Stimulated activated CD8-positive, alpha-beta memory T cell treated with anti-CD3 and anti-CD28 coated beads, Interleukin-15, amount 100 ng/mL, for 24 hours (primary cell): ENCODE data around the gene YPEL2.

Experiments
- DNase-seq: peaks from one replicate; pipeline ENCODE4 v3.0.0-alpha.2; 2020; ENCODE audit warnings: low read depth

The YPEL2 gene

DNA sequence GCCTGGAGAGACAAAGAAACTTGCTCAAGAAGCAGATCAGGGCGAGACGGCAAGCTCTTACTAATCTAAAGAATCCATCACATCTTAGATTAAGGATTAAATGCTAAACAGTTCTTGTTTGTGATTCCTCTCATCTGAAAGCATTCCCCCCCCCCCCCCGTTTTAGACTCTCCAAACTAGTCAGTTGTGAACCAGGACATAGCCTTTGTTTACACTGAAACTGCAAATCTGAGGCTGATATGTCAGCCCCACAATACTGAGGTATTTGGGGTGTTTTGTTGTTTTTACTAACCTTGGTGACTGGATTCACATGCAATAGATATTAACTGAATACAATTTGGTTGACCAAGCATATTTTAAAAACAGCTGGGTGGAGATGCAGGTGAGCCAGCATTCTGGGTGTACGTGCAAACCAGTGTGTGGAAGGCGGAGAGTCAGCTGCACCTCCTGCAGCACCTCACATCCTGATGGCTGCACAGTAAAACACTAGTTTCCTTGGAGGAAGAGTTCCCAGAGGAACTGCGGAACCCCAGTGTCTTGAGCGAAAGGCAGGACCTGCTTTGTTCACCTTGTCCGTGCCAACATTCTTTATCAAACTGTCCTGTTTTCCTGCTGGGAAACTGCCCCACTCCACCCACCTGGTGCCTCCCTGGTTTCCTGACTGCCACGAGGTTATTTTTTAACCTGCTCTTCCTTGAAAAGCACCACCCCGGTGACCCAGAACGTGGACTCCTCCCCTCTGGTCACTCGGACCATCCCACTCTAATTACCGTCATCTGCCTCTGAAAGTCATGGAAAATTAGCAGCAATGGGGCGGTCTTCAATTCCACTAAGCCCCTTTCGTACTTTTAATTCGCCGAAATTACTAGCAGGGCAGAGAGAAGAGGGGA lies 1.2 kb upstream of the YPEL2 start:
- no peak for DNase-seq

DNA sequence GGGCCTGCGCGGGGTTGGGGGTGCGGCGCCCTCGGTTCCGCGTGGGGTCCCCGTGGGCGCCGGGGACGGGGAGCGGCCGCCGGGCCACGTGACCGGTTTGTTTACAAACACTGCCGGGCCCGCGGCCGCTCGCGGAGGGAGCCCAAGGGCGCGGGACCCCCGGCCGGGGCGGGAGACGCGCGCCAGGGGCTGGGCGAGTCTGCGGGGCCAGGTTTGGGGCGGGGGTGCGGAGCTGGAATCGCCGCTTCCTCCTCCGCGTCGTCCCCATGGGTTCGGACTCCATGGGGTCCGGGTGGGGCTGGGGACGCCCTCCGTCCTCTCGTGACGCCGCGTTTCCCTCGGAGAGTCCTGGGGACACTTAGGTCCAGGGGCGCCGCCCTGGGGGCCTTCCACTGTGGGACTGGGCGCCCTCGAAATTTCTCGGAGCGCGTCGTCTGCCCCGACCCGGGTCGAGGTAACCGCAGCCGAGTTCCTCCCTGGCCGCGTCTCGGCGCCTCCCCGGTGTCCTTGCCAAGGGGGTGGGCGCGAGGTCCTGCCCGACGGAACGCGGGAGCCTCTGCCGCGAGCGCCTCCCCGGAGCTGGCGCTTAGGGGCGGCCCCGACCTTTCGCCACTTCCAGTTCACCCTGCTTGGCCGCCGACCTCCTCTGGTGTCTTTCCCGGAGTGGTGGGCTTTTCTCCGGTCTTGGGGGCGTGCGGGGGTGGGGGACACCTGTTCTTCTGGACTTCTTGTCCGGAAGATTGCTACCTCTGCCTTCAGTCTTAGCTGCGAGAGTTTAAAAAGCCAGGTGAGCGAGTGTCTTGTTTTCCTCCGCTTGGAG lies 684 bp downstream of the YPEL2 start:
- no peak for DNase-seq

DNA sequence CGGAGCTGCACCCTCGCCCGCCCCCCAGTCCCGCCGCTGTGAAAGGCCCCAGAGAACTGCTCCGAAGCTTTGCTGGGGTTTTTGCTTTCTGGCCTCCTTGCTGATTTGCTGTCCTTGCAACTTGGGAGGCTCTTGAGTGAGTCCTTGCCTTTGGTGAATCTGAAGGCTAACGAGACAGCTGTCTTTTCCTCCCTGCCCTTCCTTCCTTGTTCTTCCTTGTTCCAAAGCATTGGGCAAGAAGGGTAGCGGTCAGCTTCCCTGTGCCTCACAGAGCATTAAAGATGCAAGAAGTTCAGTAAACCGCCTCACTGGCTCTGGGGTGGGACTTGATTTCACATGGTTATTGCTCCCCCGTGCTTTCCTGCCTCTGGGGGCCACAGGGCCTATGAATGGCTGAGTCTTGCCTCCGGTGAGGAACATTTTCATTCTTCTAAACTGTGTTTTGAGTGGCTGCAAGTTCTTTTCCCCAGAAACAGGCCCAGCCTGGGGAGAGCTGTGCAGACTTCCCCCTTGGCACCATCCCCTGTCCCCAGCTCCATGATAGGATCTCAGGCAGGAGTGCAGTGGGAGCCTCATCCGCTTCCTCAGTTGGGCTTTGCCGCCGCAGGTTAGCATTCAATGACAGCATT lies 1.4 kb downstream of the YPEL2 start:
- DNase-seq, result no peak

DNA sequence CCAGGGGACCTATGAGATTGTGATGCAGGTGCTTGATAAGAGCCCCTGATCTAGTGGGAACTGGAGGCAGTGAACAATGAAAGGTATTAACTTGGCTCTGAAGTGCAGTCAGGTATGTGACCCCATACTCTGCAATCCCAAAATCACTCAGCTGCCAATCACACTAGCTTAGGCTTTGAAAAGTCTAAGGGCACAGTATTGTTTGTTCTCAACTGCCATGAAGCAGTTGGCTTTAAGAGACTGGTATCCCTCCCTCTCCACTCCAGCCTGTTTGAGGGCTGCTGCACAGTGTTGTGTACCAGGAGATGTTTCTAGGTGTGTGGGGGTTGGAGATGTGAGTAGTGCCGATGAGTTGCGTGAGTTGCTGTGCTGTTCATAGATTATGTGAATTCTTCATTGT lies 2.4 kb downstream of the YPEL2 start:
- DNase-seq, result no peak

DNA sequence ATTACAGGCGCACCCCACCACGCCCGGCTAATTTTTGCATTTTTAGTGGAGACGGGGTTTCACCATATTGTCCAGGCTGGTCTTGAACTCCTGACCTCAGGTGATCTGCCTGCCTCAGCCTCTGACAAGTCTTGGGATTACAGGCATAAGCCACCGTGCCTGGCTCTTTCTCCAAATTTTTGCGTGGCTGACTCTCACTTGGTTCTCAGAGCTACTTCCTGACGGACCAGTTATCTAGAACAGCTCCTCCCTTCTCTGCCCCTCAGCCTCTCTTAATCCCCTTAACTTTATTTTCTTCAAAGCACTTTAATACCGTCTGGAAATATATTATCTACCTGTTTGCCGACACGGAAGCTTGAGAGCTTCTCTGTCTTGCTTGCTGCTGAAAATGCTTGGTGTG lies 4.2 kb downstream of the YPEL2 start:
- DNase-seq, result no peak

DNA sequence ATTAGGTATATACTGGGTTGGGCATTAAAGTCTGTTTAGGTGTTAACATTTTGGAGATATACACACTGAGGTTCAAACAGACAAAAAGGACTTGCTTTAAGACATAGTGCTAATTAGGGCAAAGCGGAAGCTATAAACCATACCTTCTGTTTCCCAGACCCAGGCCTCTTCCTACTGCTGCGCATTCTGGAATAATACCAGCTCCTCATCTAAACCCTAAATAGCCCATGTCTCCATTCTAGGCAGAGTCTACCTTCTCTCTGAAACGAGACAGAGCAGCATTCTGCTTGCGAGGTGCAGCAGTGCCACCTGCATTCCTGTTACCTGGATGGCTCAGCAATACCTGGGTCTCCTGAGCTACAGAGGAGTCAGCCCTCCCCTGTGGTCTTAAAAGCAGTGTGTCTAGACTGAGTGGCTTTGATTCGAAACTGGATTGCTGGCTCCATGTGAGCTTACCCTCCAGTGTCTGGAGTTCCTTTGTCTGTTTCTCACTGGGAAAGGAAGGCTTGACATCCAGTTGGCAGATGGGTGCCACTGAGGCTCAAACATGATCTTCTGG lies 6.4 kb downstream of the YPEL2 start:
- DNase-seq, result no peak

DNA sequence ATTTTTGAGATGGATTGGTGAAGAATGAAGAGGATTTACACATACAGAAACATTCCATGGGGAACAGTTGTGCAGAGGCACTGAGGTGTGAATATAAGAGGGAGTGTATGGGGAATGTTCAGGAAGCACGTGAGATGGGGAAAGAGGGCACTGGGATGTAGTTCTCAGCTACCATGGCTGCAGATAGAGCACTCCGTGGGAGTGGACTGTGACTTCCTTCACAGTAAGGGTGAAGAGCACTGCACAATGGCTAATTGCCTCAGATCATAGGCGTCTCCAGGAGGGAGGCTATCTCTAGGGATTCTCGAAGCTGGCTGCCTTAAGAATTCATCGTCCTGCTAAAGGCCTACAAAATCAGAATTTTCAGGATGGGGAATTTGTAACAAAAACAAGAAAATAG lies 7.0 kb downstream of the YPEL2 start:
- no peak for DNase-seq

DNA sequence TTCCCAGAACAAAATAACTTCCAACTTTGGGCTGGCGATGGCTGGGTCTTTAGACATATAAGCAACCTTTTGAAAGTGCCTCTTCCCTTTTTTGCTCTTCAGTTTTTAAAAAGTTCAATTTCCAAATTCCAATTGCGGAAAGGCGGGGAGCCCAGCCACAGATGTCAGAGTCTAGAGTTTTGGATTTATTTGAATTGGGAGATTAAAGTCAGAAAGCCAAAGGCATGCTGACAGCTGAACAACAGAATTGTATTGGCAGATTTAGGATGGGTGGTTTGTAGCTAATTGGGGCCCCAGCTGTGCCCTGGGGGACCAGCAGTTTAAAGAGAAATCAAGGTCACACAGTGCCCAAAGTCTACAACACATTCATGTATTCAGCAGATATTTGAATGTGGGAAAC lies 10.5 kb downstream of the YPEL2 start:
- DNase-seq, result no peak

DNA sequence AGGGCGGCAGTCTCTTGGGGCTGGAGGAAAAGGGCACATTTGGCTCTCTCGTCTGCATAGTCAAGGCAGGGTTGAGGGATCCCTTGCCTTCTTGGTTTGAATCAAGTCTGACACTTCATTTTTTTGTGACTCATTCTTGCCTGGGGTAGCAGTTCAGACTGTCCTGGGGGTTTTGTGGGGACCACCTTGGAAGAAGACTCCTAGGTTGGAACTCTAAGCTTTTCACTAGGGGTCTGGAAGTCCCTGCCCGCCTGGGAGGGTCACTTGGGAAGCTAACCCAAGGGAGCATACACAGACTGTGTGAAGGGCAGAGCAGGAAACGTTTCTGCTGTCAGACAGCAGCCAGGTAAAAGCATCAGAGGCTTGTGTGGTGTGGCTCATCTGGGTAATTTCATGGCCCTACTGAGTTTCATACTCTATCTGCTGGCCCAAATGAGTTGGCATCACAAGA lies 11.3 kb downstream of the YPEL2 start:
- no peak for DNase-seq

DNA sequence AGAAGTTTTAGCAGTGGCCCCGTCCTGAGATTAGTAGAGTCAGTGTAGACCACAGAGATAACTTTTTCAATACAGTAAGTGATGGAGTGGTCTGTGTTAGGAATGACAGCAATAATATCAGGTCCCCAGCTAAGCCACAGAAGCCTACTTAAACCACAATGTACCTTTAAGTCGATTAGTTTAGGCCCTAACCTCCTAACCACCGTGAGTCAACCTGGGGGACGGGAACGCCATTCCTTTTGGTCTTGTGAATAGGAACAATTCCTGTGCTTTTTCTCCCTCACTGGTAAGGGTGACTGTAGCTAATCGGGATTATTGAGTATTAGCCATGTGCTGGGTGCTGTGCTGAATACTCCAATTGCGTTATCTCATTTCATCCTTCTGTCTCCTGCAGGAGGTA lies 14.0 kb downstream of the YPEL2 start:
- DNase-seq, result no peak

DNA sequence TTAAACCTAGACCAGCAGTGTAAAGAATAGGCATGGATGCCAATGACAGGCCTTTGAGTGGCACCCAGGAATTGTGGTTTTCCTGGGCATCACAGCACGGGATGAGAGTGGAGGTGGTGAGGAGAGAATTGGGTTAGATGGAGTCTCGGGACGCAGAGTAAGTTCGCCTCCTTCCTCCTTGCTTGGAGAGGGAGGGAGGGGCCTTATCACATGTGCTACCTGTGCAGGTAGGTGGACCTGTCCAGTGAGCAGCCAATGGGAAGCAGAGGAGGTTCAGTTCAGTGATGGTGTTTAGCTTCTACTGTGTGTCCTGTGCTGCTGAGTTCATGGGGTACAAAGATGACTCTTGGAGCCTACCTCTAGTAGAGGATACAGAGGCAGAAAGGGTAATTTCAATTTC lies 14.9 kb downstream of the YPEL2 start:
- no peak for DNase-seq

DNA sequence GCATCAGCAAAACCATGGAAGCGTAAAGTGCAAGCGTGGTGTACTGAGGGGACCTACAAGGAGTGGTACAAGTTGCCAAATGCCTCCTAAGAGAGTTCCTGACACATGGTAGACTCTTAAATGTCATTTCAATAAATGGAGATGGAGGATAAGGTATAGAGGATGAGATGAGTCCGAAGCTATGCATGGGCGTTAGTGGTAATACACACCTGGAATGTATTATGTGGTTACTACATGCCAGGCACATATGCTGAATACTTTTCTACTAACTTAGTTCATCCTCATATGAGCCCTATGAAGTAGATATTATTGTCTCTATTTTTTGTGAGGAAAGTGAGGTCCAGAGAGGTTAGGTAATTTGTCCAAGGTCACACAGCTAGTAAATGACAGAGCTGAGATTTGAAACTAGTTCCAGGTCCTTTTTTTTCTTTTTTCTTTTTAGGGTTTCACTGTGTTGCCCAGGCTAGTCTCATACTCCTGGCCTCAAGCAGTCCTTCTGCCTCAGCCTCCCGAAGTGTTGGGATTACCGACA lies 15.5 kb downstream of the YPEL2 start:
- no peak for DNase-seq

DNA sequence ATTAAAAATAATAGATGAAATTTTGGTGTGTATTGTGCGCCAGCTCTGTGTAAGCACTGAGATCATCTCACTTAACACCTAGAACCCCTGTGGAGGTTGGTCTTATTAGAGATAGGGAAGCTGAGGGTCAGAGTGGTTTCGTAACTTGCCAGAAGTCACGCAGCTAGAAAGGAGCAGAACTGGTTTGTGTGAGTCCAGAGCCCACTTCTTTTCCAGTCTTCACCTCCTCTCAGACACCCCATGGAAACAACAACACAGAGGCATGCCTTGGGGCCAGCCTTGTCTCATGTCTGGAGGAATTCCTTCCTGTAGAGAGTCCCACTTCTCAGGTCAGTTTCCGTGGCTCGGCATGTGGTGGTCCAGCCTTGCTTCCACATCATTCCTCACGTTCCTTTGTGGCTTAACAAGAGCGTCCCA lies 16.5 kb downstream of the YPEL2 start:
- no peak for DNase-seq

DNA sequence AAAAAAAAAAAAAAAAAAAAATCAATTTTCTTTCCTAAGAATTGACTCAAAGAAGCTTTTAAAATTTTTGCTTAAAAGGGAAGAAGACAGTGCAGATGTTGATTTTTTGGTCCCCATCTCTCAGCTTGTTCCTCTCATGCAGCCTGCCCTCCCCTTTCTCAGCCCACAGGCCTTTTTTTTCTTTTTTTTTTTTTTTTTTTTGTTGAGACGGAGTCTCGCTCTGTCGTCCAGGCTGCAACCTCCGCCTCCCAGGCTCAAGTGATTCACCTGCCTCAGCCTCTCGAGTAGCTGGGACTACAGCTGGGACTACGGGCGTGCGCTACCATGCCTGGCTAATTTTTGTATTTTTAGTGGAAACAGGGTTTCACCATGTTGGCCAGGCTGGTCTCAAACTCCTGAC lies 17.7 kb downstream of the YPEL2 start:
- no peak for DNase-seq

DNA sequence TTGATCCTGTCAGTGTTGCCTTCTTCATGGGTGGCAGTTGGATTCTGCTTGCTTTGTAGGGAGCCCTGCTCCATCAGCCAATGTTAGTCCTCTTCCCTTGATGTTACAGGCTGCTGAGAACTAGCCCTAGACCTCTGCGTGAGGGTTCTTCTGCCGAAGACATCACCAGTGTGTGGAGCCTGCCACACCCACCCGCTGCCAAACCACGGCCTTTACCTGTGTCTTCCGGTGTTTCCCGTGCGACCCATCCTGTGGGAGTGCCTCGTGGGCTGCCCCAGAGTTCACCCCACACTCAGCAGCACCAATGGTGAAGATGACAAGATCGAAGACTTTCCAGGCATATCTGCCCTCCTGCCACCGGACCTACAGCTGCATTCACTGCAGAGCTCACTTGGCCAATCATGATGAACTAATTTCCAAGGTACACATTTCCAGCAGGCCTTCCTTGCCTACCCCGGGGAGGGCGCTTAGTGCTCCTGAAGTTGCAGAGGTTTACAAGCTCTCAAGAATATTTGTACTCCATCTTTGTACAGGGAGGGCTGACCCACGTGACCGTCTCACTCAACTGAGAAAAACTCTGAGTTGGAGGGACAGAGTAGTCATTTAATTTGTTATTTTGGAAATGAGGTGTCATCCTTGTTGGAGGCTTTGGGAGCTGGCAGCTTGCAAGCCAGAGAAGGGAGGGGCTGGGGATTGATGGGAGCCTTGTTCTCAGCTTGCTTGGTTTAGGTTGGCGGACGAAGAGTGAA lies 21.8 kb downstream of the YPEL2 start:
- DNase-seq, result no peak

DNA sequence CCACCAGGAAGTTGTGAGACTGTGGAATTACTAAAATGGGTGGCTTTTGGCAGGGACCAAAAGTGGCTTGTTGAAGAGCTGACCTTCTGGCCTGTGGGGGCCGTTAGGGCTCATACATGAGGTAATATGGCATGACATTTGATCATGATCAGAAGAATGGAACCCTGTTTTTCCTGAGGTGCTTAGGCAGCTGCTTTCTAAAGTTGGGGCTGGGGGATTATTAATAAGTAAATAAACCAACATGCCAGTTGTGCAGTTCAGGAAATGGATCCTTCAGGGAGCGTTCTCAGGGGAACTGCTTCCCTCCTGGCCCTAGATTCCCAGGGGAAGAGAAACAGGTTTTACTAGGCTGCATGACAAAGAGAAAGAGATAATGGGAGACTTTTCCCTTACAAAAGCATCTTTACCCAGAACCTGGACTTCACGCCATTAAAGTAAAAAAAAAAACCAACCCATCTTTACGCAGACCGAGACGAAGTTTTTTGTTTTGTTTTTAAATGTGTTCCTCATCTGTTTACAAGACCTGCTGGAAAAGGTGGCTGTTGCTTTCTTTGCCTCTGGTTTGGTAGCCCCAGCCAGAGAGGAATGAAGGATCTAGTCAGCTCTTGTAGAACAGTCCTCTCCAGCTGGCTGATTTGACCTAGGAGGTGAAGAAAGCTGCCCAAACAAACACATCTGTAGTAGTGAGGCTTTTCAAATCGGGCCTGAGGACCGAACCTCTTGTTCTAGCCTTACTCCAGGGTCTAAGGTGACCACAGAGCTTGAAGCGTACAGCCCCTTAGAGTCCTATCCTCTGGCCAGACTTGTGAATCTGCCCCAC lies 22.7 kb downstream of the YPEL2 start:
- no peak for DNase-seq

DNA sequence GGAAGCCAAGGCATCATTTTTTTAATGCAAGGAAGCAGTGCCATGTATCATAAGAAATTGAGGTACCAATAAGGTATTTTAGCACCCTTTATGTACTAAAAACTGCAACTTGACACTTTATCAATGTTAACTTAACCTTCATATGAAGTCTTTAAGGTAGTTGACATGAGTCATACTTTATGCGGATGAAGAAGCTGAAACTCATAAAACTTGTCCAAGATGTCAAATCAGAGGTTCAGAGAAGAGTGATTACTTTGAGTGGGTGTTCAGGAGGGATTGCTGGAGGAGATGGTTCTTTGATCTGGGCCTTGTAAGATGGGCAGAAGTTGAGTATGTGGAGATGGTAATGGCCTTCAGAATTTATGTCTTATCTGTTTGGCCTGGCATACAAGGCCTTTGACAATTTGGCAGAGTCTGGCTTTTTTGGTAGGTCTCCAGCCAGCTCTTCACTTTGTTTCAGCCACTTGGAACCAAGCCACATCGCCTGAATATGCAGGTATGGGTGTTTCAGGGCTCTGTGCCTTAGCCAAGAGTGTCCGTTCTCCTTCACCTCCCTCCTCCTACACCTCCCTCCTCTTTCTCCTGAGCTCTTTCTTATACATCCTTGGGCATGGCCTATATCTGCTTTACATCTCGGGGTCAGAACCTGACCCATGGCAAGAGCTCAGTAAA lies 23.7 kb downstream of the YPEL2 start:
- no peak for DNase-seq

DNA sequence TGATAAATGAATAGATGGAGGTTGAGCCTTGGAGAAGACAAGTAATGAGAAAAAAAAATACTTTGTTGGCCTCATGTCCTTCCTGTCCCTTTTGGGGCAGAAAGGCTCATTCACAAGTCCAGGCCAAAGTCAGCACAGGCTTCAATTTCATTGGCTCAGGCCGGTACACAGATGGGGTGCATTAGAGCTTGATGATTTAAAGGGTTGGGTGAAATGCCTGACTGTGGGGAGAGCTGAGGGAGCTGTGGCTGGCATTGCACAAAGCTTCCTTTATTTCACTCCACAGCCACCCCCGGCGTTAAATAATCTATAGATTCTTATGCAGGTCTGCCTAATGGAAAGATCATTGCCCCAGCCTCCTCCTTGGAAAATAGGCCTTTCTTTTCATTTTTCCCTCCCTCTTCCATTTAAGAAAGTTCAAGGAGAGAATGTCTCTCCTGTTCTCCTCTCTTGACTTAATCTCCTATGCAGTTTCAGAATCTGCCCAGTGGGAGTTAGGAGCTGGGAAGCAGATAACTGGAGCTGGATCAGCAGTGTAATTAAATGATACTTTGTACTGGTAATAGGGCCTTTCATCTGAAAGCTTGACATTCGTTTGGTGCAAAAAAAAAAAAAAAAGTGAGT lies 24.4 kb downstream of the YPEL2 start:
- no peak for DNase-seq

DNA sequence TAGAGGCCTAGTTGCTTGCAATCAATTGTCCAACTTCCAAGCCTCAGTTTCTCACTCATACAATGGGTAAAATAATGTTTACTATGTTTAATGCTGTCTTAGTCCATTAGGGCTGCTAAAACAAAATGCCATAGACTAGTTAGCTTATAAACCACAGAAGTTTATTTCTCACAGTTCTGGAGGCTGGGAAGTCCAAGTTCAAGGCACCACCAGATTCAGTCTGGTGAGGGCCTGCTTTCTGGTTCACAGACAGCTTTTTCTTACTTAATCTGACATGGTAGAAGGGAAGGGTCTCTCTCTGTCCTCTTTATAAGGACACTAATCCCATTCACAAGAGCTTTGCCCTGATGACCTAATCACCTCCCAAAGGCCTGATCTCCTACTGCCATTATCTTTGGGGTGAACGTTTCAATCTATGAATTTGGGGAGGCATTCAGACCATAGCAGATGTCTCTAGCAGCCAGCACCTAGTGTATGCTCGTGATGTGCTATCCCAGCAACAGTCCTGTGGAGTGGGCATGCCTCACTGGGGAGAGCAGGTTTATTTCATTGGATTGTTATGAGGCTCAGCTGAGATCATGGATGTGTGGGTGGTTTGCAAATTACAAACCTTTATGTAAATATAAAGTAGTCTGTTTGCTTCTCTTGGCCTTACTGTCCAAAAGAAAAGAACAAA lies 25.2 kb downstream of the YPEL2 start:
- no peak for DNase-seq
